NT2/D1 (cell line): ENCODE results near the gene CLEC2B.

Experiments
- SUZ12 ChIP-seq: IDR thresholded peaks from 2 replicates; pipeline ENCODE4 v1.6.1; 2011; ENCODE audit not compliant: insufficient read length, insufficient read depth; ENCODE audit errors: extremely low read depth
- YY1 ChIP-seq: IDR thresholded peaks from 2 replicates; pipeline ENCODE4 v1.6.1; 2011; ENCODE audit not compliant: insufficient read length, insufficient read depth
- ZNF274 ChIP-seq: IDR thresholded peaks from 2 replicates; pipeline ENCODE4 v1.6.1; 2011; ENCODE audit warnings: mild to moderate bottlenecking, low read depth, low read length

- TF ChIP-seq ZNF274 (no peak), SUZ12 (no peak), YY1 (no peak)
These were observed 13.0 kb downstream of the CLEC2B start for GRCh38 chr12:9856151-9856550.
